Aorta (tissue), 5 donors: ENCODE measurements around the gene CACNA1A. TPM values are rescaled to one million over a fixed set of nuclear protein-coding genes. Genes with fewer than 3 reads are reported as not detected.

Source experiments
- ATAC-seq: fragments of 200-7000 bp; cut with Tn5 transposase; one replicate; pipeline ENCODE4 v1.9.1; 2022; ENCODE audit warnings: moderate library complexity; ENCODE audit not compliant: low FRiP score
- DNase-seq, 2 donors: peaks; one replicate each; pipeline ENCODE4 v3.0.0-alpha.2; 2020
- H3K27ac ChIP-seq, 2 donors: one replicate each; pipeline ENCODE4 v1.5.1; 2013; ENCODE audit warnings: low read length in 2 of 2, mild to moderate bottlenecking in 2 of 2, moderate library complexity in 2 of 2, control low read depth in 1 of 2, inconsistent platforms in 1 of 2, low read depth in 1 of 2
- H3K27me3 ChIP-seq, 2 donors: one replicate each; pipeline ENCODE4 v1.6.1; 2013; ENCODE audit warnings: control low read depth in 1 of 2, low read length in 1 of 2, mild to moderate bottlenecking in 1 of 2, moderate library complexity in 1 of 2; ENCODE audit not compliant: insufficient read depth in 2 of 2, control insufficient read depth in 1 of 2
- H3K36me3 ChIP-seq, 2 donors: one replicate each; pipeline ENCODE4 v1.6.1; 2013; ENCODE audit warnings: control low read depth in 1 of 2, low read length in 1 of 2, mild to moderate bottlenecking in 1 of 2; ENCODE audit not compliant: insufficient read depth in 2 of 2, control insufficient read depth in 1 of 2
- H3K4me1 ChIP-seq, 2 donors: one replicate each; pipeline ENCODE4 v1.6.1; 2013; ENCODE audit warnings: low read length in 2 of 2, control low read depth in 1 of 2, mild to moderate bottlenecking in 1 of 2, moderate library complexity in 1 of 2; ENCODE audit not compliant: insufficient read depth in 2 of 2, control insufficient read depth in 1 of 2
- H3K4me3 ChIP-seq, 2 donors: one replicate each; pipeline ENCODE4 v1.5.1; 2013; ENCODE audit warnings: low read length in 2 of 2, control low read depth in 1 of 2, mild to moderate bottlenecking in 1 of 2
- H3K9me3 ChIP-seq: one replicate; pipeline ENCODE4 v1.6.1; 2013; ENCODE audit warnings: mild to moderate bottlenecking, low read length; ENCODE audit not compliant: control insufficient read depth
- WGBS, 2 donors: extraction: QIAGEN DNeasy Blood & Tissue Kit; methylation state at CpG; one replicate each; pipeline ENCODE4 v1.1.7; 2013; 5-methylcytosine and 5-hydroxymethylcytosine counted together
- intact Hi-C, 2 donors: fragments of 100-400 bp; cut with DNase I; formaldehyde crosslinking; loops; one replicate each; pipeline versions ENCODE4 v1.14.2 to v1.15.0; 2022
- polyA plus RNA-seq, 2 donors: library from polyadenylated mRNA; stranded (reverse); fragments of 200-250 nt; gene quantifications; one replicate each; pipeline ENCODE4 v1.2.3, GENCODE V29; 2013
- total RNA-seq, 2 donors: library from RNA; stranded (reverse); fragmentation: NEBNext Ultra II Directional; extraction: Animal tissue kit (Norgen Biotek cat#: 25700); gene quantifications; one replicate each; pipeline ENCODE4 v1.2.1, GENCODE V29; 2021
- donor health status: healthy with polysubstance abuse.
- donor health status: Bipolar disorder and iron deficiency.
- donor health status: DM: no; HTN: no; CAD: no.
- donor health status: DM: no; HTN: no; CAD: no.
- donor health status: DM: yes; HTN: yes; CAD: no.

Gene CACNA1A
- total and polyA plus RNA-seq, 4 donors: 0.26 to 3.6 (median 1.3) TPM

GRCh38 chr19:13505164-13505695 is 1.0 kb downstream of the CACNA1A start:
- Histone ChIP-seq H3K27ac (no peak overlapping the region), H3K4me1 (no peaks in the 10 kb centered on the region), H3K27me3 (no peaks in the 10 kb centered on the region), H3K4me3 (no peak overlapping the region), H3K36me3 (no peaks in the 10 kb centered on the region), H3K9me3 (no peaks in the 10 kb centered on the region)
- ATAC-seq: no peak
- intact Hi-C loops: no loop called here
- no peak for DNase-seq
- 38 to 40% methylated on average over 20 of the region's 20 CpGs for WGBS, 2 donors

GRCh38 chr19:13503570-13504235 is 2.6 kb downstream of the CACNA1A start:
- ATAC-seq (no peak), DNase-seq (no peak)
- no peaks in the 10 kb centered on the region for H3K4me1 ChIP-seq
- H3K27ac ChIP-seq: no peak overlapping the region
- no peaks in the 10 kb centered on the region for H3K9me3 ChIP-seq
- intact Hi-C loops: no loop called here
- WGBS, 2 donors: 50 to 54% methylated on average over 11 to 12 of the region's 12 CpGs
- no peaks in the 10 kb centered on the region for H3K27me3 ChIP-seq
- no peaks in the 10 kb centered on the region for H3K36me3 ChIP-seq
- H3K4me3 ChIP-seq: no peak overlapping the region

GRCh38 chr19:13502231-13502630 is 4.0 kb downstream of the CACNA1A start:
- ATAC-seq: no peak
- intact Hi-C loops: no loop called here
- no peak overlapping the region for H3K4me3 ChIP-seq
- no peak for DNase-seq
- H3K27me3 ChIP-seq: no peaks in the 10 kb centered on the region
- no peaks in the 10 kb centered on the region for H3K9me3 ChIP-seq
- no peaks in the 10 kb centered on the region for H3K36me3 ChIP-seq
- no peak overlapping the region for H3K27ac ChIP-seq
- H3K4me1 ChIP-seq: no peaks in the 10 kb centered on the region
- 84 to 86% methylated on average over 6 of the region's 6 CpGs for WGBS, 2 donors

GRCh38 chr19:13499692-13500091 is 6.6 kb downstream of the CACNA1A start:
- Histone ChIP-seq H3K4me3 (no peak overlapping the region), H3K9me3 (no peaks in the 10 kb centered on the region), H3K27me3 (no peaks in the 10 kb centered on the region), H3K36me3 (no peaks in the 10 kb centered on the region), H3K27ac (no peak overlapping the region), H3K4me1 (no peaks in the 10 kb centered on the region)
- WGBS, 2 donors: 83 to 86% methylated on average over 9 of the region's 9 CpGs
- DNase-seq (no peak), ATAC-seq (no peak)
- intact Hi-C loops: no loop called here

- H3K4me1 ChIP-seq: no peaks in the 10 kb centered on the region
- no peaks in the 10 kb centered on the region for H3K27me3 ChIP-seq
- H3K36me3 ChIP-seq: no peaks in the 10 kb centered on the region
- 65 to 67% methylated on average over 1 of the region's 1 CpG for WGBS, 2 donors
- H3K9me3 ChIP-seq: no peaks in the 10 kb centered on the region
- intact Hi-C loops: no loop called here
- DNase-seq (no peak), ATAC-seq (no peak)
- H3K27ac ChIP-seq: no peak overlapping the region
- H3K4me3 ChIP-seq: no peak overlapping the region
These were observed 12.6 kb downstream of the CACNA1A start for GRCh38 chr19:13493516-13494310.

- 2 to 3% methylated on average over 3 of the region's 3 CpGs for WGBS, 2 donors
- Histone ChIP-seq H3K4me1 (no peaks in the 10 kb centered on the region), H3K36me3 (no peaks in the 10 kb centered on the region), H3K9me3 (no peaks in the 10 kb centered on the region), H3K27me3 (no peaks in the 10 kb centered on the region), H3K27ac (no peak overlapping the region), H3K4me3 (no peak overlapping the region)
- intact Hi-C loops: no loop called here
- DNase-seq: no peak
- ATAC-seq: no peak
These were observed 14.2 kb downstream of the CACNA1A start for GRCh38 chr19:13492128-13492527.

GRCh38 chr19:13487985-13488384 is 18.3 kb downstream of the CACNA1A start:
- no peaks in the 10 kb centered on the region for H3K27me3 ChIP-seq
- DNase-seq (no peak), ATAC-seq (no peak)
- intact Hi-C loops: no loop called here
- H3K36me3 ChIP-seq: no peaks in the 10 kb centered on the region
- no peak overlapping the region for H3K4me3 ChIP-seq
- H3K27ac ChIP-seq: no peak overlapping the region
- H3K9me3 ChIP-seq: peaks cover 2% of the 10 kb centered on the region
- WGBS, 2 donors: 92 to 100% methylated on average over 1 of the region's 1 CpG
- no peaks in the 10 kb centered on the region for H3K4me1 ChIP-seq

GRCh38 chr19:13484166-13484565 is 22.1 kb downstream of the CACNA1A start:
- Histone ChIP-seq H3K27ac (no peak overlapping the region), H3K4me1 (no peaks in the 10 kb centered on the region), H3K36me3 (no peaks in the 10 kb centered on the region), H3K9me3 (peaks cover 2% of the 10 kb centered on the region), H3K27me3 (no peaks in the 10 kb centered on the region), H3K4me3 (no peak overlapping the region)
- intact Hi-C loops: no loop called here
- no peak for ATAC-seq
- DNase-seq: no peak
- 93 to 96% methylated on average over 1 of the region's 1 CpG for WGBS, 2 donors

- no peak for ATAC-seq
- H3K9me3 ChIP-seq: peaks cover 2% of the 10 kb centered on the region
- no peak overlapping the region for H3K27ac ChIP-seq
- no peak overlapping the region for H3K4me3 ChIP-seq
- intact Hi-C loops: no loop called here
- H3K27me3 ChIP-seq: no peaks in the 10 kb centered on the region
- no peak for DNase-seq
- H3K4me1 ChIP-seq: no peaks in the 10 kb centered on the region
- H3K36me3 ChIP-seq: no peaks in the 10 kb centered on the region
- WGBS, 2 donors: 81 to 84% methylated on average over 5 of the region's 5 CpGs
These were observed 23.1 kb downstream of the CACNA1A start for GRCh38 chr19:13483215-13483614.
